K562 (cell line): ENCODE data around the gene CDK14. TPM values are rescaled to one million over a fixed set of nuclear protein-coding genes. Genes with fewer than 3 reads are reported as not detected.

Source experiments
- ATAC-seq: fragments of 200-7000 bp; cut with Tn5 transposase; 3 replicates; pipeline ENCODE4 v1.9.1; 2020; ENCODE audit warnings: moderate library complexity
- BruUV-seq: library from RNA; stranded (reverse); fragments of 400-500 nt; replicated peaks from 2 replicates; lab custom pipeline; 2021; lab: Mats Ljungman, UMichigan
- CTCF ChIA-PET: fragments of 300-600 bp; formaldehyde crosslinking; extraction: SDS; loops from one replicate; lab custom pipeline; 2021; ENCODE audit warnings: low intra/inter-chr PET ratio; lab: Yijun Ruan, JAX
- POLR2A ChIA-PET: fragments of 300-600, 350-650 bp; sonication (Branson Sonifier 250); formaldehyde crosslinking; extraction: SDS; loops from one replicate; lab custom pipeline; 2021; ENCODE audit warnings: antibody characterized with exemption, inconsistent platforms; lab: Yijun Ruan, JAX
- DNase-seq, 4 experiments: peaks; one replicate each; pipeline versions ENCODE4 v3.0.0 to v3.0.0-alpha.2; 2011 to 2018; ENCODE audit warnings: low spot score in 3 of 4, mixed read lengths in 3 of 4; ENCODE audit errors: extremely low read depth in 1 of 4
- FAIRE-seq: peaks from 2 replicates; lab custom pipeline; 2011; peaks lifted over from hg19 to GRCh38; lab: Jason Lieb, UNC
- H2AFZ ChIP-seq: 2 replicates; pipeline ENCODE4 v1.6.0; 2011; ENCODE audit warnings: low read depth, low read length, control low read depth, inconsistent platforms
- H3K27ac ChIP-seq: fragments of 200-600 bp; 3 replicates; pipeline ENCODE4 v1.8.0; 2011; ENCODE audit warnings: low read depth, mild to moderate bottlenecking, control low read depth, inconsistent platforms, low read length, moderate library complexity, mixed read lengths; ENCODE audit errors: extremely low read depth
- H3K27me3 ChIP-seq, 2 experiments: fragments of 300-600 bp in 1 of 2; 2 replicates in 1 of 2; 3 replicates in 1 of 2; pipeline versions ENCODE4 v1.6.0 to v1.8.0; 2011; ENCODE audit warnings: inconsistent platforms in 2 of 2, low read length in 2 of 2, mild to moderate bottlenecking in 1 of 2, mixed read lengths in 1 of 2, moderate library complexity in 1 of 2; ENCODE audit not compliant: control insufficient read depth in 2 of 2, insufficient read depth in 2 of 2
- H3K36me3 ChIP-seq: fragments of 300-600 bp; 3 replicates; pipeline ENCODE4 v1.8.0; 2011; ENCODE audit warnings: mild to moderate bottlenecking, low read length, inconsistent platforms; ENCODE audit not compliant: control insufficient read depth, insufficient read depth
- H3K4me1 ChIP-seq, 2 experiments: fragments of 200-600 bp in 1 of 2; replicated peaks in 1 of 2; 2 replicates in 1 of 2; 3 replicates in 1 of 2; pipeline versions ENCODE4 v1.5.1 to v1.8.0; 2011; ENCODE audit warnings: inconsistent platforms in 2 of 2, low read length in 2 of 2, mild to moderate bottlenecking in 1 of 2, mixed read lengths in 1 of 2, moderate library complexity in 1 of 2; ENCODE audit not compliant: control insufficient read depth in 2 of 2, insufficient read depth in 2 of 2
- H3K4me2 ChIP-seq: 2 replicates; pipeline ENCODE4 v1.6.1; 2011; ENCODE audit warnings: low read length, control low read depth, inconsistent platforms, mixed read lengths; ENCODE audit not compliant: insufficient read depth
- H3K4me3 ChIP-seq: fragments of 200-600 bp; sonication (generic), shearing (Covaris generic); 2 replicates; pipeline ENCODE4 v1.5.1; 2016; ENCODE audit warnings: control low read depth, inconsistent platforms
- H3K79me2 ChIP-seq: fragments of 200-600 bp; 3 replicates; pipeline ENCODE4 v1.8.0; 2011; ENCODE audit warnings: low read length, inconsistent platforms; ENCODE audit not compliant: control insufficient read depth, insufficient read depth
- H3K9ac ChIP-seq, 2 experiments: 2 replicates each; pipeline versions ENCODE4 v1.6.0 to v1.6.1; 2011; ENCODE audit warnings: low read depth in 2 of 2, low read length in 2 of 2, control low read depth in 1 of 2, inconsistent platforms in 1 of 2, mild to moderate bottlenecking in 1 of 2, mixed read lengths in 1 of 2; ENCODE audit not compliant: insufficient read depth in 1 of 2
- H3K9me1 ChIP-seq: one replicate; pipeline ENCODE4 v1.6.0; 2011; ENCODE audit warnings: inconsistent platforms, mild to moderate bottlenecking, low read length, moderate library complexity; ENCODE audit not compliant: control insufficient read depth, insufficient read depth
- H3K9me3 ChIP-seq: replicated peaks from 2 replicates; pipeline ENCODE4 v1.5.1; 2011; ENCODE audit warnings: low read depth, low read length, inconsistent platforms; ENCODE audit not compliant: control insufficient read depth, insufficient read depth
- H4K20me1 ChIP-seq: replicated peaks from 2 replicates; pipeline ENCODE4 v1.6.1; 2011; ENCODE audit warnings: low read length, inconsistent platforms, mixed read lengths; ENCODE audit not compliant: control insufficient read depth, insufficient read depth
- ARID1B ChIP-seq: fragments of 450-650 bp; IDR thresholded peaks from 2 replicates; pipeline ENCODE4 v1.6.1; 2016; ENCODE audit warnings: antibody characterized with exemption, mild to moderate bottlenecking, inconsistent platforms
- HDAC2 ChIP-seq: fragments of 450-650 bp; IDR thresholded peaks from 2 replicates; pipeline ENCODE4 v1.6.1; 2016; ENCODE audit warnings: mild to moderate bottlenecking
- HIVEP1 ChIP-seq: fragments of 250-450 bp; sonication (Bioruptor Pico); IDR thresholded peaks from 2 replicates; pipeline ENCODE4 v1.4.0; 2020; ENCODE audit warnings: mild to moderate bottlenecking
- HNRNPH1 ChIP-seq: fragments of 200-400 bp; formaldehyde crosslinking; optimal IDR thresholded peaks from 2 replicates; pipeline ENCODE3; 2017; ENCODE audit warnings: low read depth, mild to moderate bottlenecking, low read length, moderate library complexity
- KHSRP ChIP-seq: fragments of 450-650 bp; IDR thresholded peaks from 2 replicates; pipeline ENCODE4 v1.6.1; 2017
- MTF1 ChIP-seq: fragments of 250-450 bp; sonication (Bioruptor Pico); IDR thresholded peaks from 2 replicates; pipeline ENCODE4 v1.9.0; 2021; ENCODE audit warnings: moderate library complexity, mild to moderate bottlenecking, inconsistent platforms, borderline replicate concordance
- NFIX ChIP-seq: fragments of 250-450 bp; sonication (Bioruptor Pico); IDR thresholded peaks from 2 replicates; pipeline ENCODE4 v1.4.0; 2020; ENCODE audit warnings: low read depth, mild to moderate bottlenecking, moderate library complexity
- PTTG1 ChIP-seq: fragments of 450-650 bp; IDR thresholded peaks from 2 replicates; pipeline ENCODE4 v1.6.1; 2016; ENCODE audit warnings: low read depth, mild to moderate bottlenecking, missing genetic modification characterization, missing compliant biosample characterization
- SRSF1 ChIP-seq: fragments of 200-400 bp; formaldehyde crosslinking; IDR thresholded peaks from 2 replicates; pipeline ENCODE4 v1.6.1; 2017; ENCODE audit warnings: mild to moderate bottlenecking, low read depth, low read length, moderate library complexity
- TBL1XR1 ChIP-seq, 2 experiments: IDR thresholded peaks; 2 replicates each; pipeline ENCODE4 v1.6.1; 2012; ENCODE audit warnings: improper control_type of control experiment in 2 of 2, low read length in 2 of 2, mild to moderate bottlenecking in 1 of 2
- TCF3 ChIP-seq: sonication (generic); formaldehyde crosslinking; IDR thresholded peaks from 2 replicates; pipeline ENCODE4 v1.4.0; 2020; ENCODE audit warnings: mild to moderate bottlenecking, missing genetic modification reagents
- ZBED1 ChIP-seq: IDR thresholded peaks from 2 replicates; pipeline ENCODE4 v1.6.1; 2014
- ZNF224 ChIP-seq: sonication (generic); formaldehyde crosslinking; IDR thresholded peaks from 2 replicates; pipeline ENCODE4 v1.8.0; 2022; ENCODE audit warnings: mild to moderate bottlenecking, missing genetic modification reagents
- WGBS: fragments of 100-300 bp; shearing (Covaris generic); methylation state at CpG from one replicate; pipeline ENCODE4 v1.1.6; 2016; ENCODE audit warnings: low coverage, mixed read lengths; ENCODE audit not compliant: insufficient coverage; ENCODE audit errors: missing lambda C conversion rate; 5-methylcytosine and 5-hydroxymethylcytosine counted together
- in situ Hi-C: fragments of 300-500 bp; cut with MboI; formaldehyde crosslinking; loops from 4 replicates; pipeline ENCODE4 v1.15.0; 2018; ENCODE audit warnings: inconsistent platforms, mixed read lengths
- intact Hi-C: fragments of 100-400 bp; cut with micrococcal nuclease; formaldehyde crosslinking; loops from 2 replicates; pipeline ENCODE4 v1.14.2; 2022
- polyA plus RNA-seq, 8 experiments: library from polyadenylated mRNA; depleted of rRNA in 4 of 8; stranded (reverse) in 5 of 8; unstranded in 3 of 8; fragments of >200 nt; fragmentation: Nextera tagmentation in 2 of 8; fragmentation: Illumina TruSeq in 1 of 8; extraction: Ambion mirVana in 2 of 8; extraction: Trizol in 1 of 8; gene quantifications; 2 replicates each; pipeline versions ENCODE4 v1.2.1 to v1.2.3, GENCODE V29; 2011 to 2014; ENCODE audit warnings: inconsistent platforms in 1 of 8, missing spikeins in 1 of 8
- total RNA-seq, 7 experiments: library from RNA; depleted of rRNA in 6 of 7; stranded (reverse); fragments of >200 nt in 6 of 7; fragmentation: Illumina TruSeq in 2 of 7; extraction: Trizol in 2 of 7; gene quantifications; 2 replicates each; pipeline versions ENCODE4 v1.2.1 to v1.2.3, GENCODE V29; 2011 to 2021; ENCODE audit warnings: low replicate concordance in 1 of 7
- TF ChIP-seq, protein P1 (sequence below): sonication (generic); formaldehyde crosslinking; IDR thresholded peaks from 2 replicates; pipeline ENCODE4 v1.8.0; 2022; ENCODE audit warnings: mild to moderate bottlenecking, low read depth, missing genetic modification reagents
- TF ChIP-seq, protein P2 (sequence below): fragments of 450-650 bp; IDR thresholded peaks from 2 replicates; pipeline ENCODE4 v1.6.1; 2017; ENCODE audit warnings: mild to moderate bottlenecking, moderate library complexity
- TF ChIP-seq, protein P3 (sequence below): fragments of 150-350 bp; conservative IDR thresholded peaks from 2 replicates; pipeline ENCODE4 v1.6.1; 2014; ENCODE audit warnings: low read length

The CDK14 gene
- total and polyA plus RNA-seq, 9 of the 15 experiments (the other 6 are each of a cell fraction or from before 2014, with no cell fraction given): 0.03 to 0.91 (median 0.16) TPM

DNA sequence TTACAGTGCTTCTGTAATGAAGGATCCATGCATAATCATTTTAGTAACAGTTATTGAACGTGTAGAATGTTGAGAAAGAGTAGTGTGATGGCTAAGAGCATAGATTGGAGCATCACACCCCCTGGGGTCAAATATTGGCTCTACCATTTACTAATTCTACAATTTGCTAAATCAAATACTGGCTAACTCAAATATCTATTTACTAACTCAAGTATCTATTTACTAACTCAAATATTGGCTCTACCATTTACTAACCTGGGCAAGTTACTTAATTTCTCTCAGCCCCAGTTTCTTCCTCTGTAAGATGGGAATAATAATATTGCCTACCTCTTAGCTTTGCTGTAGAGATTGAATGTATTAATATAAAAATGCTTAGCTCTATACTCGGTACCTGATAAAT, 64.0 kb downstream of the CDK14 start:
- Histone ChIP-seq H3K9me3 (no peaks in the 10 kb centered on the region), H3K27me3 (no peaks in the 10 kb centered on the region), H3K4me1 (no peaks in the 10 kb centered on the region), H3K27ac (no peak overlapping the region), H3K9me1 (no peaks in the 10 kb centered on the region), H3K9ac (no peak overlapping the region), H4K20me1 (no peaks in the 10 kb centered on the region), H2AFZ (no peak overlapping the region), H3K79me2 (no peaks in the 10 kb centered on the region), H3K4me2 (no peak overlapping the region), H3K36me3 (no peaks in the 10 kb centered on the region), H3K4me3 (no peak overlapping the region)
- ATAC-seq: no peak
- TF ChIP-seq TCF3 (CRISPR knock-in tag): no peak
- TF ChIP-seq, protein P1, sequence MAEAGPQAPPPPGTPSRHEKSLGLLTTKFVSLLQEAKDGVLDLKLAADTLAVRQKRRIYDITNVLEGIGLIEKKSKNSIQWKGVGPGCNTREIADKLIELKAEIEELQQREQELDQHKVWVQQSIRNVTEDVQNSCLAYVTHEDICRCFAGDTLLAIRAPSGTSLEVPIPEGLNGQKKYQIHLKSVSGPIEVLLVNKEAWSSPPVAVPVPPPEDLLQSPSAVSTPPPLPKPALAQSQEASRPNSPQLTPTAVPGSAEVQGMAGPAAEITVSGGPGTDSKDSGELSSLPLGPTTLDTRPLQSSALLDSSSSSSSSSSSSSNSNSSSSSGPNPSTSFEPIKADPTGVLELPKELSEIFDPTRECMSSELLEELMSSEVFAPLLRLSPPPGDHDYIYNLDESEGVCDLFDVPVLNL (CRISPR knock-in tag): no peak
- no peak for TF ChIP-seq HNRNPH1
- TF ChIP-seq PTTG1 (tag): no peak
- TF ChIP-seq HDAC2: no peak
- no peak for TF ChIP-seq ARID1B
- TF ChIP-seq HIVEP1 (CRISPR knock-in tag): no peak
- TF ChIP-seq SRSF1: no peak
- no peak for TF ChIP-seq ZNF224
- TF ChIP-seq ZBED1: no peak
- TF ChIP-seq KHSRP: no peak
- TF ChIP-seq, protein P2, sequence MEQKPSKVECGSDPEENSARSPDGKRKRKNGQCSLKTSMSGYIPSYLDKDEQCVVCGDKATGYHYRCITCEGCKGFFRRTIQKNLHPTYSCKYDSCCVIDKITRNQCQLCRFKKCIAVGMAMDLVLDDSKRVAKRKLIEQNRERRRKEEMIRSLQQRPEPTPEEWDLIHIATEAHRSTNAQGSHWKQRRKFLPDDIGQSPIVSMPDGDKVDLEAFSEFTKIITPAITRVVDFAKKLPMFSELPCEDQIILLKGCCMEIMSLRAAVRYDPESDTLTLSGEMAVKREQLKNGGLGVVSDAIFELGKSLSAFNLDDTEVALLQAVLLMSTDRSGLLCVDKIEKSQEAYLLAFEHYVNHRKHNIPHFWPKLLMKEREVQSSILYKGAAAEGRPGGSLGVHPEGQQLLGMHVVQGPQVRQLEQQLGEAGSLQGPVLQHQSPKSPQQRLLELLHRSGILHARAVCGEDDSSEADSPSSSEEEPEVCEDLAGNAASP: no peak
- no peak for TF ChIP-seq TBL1XR1 (IDR thresholded peaks at IDR 0.05; ENCODE audit: low read length in 2 of 2)
- no peak for TF ChIP-seq NFIX (CRISPR knock-in tag)
- TF ChIP-seq, protein P3, sequence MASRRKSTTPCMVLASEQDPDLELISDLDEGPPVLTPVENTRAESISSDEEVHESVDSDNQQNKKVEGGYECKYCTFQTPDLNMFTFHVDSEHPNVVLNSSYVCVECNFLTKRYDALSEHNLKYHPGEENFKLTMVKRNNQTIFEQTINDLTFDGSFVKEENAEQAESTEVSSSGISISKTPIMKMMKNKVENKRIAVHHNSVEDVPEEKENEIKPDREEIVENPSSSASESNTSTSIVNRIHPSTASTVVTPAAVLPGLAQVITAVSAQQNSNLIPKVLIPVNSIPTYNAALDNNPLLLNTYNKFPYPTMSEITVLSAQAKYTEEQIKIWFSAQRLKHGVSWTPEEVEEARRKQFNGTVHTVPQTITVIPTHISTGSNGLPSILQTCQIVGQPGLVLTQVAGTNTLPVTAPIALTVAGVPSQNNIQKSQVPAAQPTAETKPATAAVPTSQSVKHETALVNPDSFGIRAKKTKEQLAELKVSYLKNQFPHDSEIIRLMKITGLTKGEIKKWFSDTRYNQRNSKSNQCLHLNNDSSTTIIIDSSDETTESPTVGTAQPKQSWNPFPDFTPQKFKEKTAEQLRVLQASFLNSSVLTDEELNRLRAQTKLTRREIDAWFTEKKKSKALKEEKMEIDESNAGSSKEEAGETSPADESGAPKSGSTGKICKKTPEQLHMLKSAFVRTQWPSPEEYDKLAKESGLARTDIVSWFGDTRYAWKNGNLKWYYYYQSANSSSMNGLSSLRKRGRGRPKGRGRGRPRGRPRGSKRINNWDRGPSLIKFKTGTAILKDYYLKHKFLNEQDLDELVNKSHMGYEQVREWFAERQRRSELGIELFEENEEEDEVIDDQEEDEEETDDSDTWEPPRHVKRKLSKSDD: no peak
- TF ChIP-seq MTF1 (CRISPR knock-in tag): no peak
- BruUV-seq: no TSS peak
- in situ Hi-C loops: no loop called here
- POLR2A ChIA-PET: no interaction called here
- 2% methylated on average over 2 of the region's 2 CpGs for whole genome bisulfite sequencing
- no peak for DNase-seq
- intact Hi-C loops: no loop called here
- CTCF ChIA-PET: no interaction called here
- FAIRE-seq: no peak
